Activated naive CD4-positive, alpha-beta T cell treated with anti-CD3 and anti-CD28 coated beads, Interleukin-2, amount 10 ng/mL, durations not matched to agents 7 days and 5 days (primary cell): ENCODE data around the gene OR5AL1.
"Not testable (repeated sequence)": the region's sequence is repeated elsewhere in the genome, so short reads cannot be mapped to it uniquely, and the experiment has no call there.

Source experiments
- CTCF ChIA-PET: fragments of 350-600 bp; sonication (Branson Sonifier 250); formaldehyde crosslinking; loops from one replicate; lab custom pipeline; 2021; ENCODE audit warnings: antibody characterized with exemption; lab: Charles Lee
- DNase-seq: peaks from one replicate; pipeline ENCODE4 v3.0.0-alpha.2; 2020
- H3K27ac Mint-ChIP-seq: one replicate; pipeline ENCODE4 v1.8.0; 2021; ENCODE audit warnings: mild to moderate bottlenecking, moderate library complexity, mixed read lengths
- H3K27me3 Mint-ChIP-seq: one replicate; pipeline ENCODE4 v1.8.0; 2021; ENCODE audit warnings: mild to moderate bottlenecking, mixed read lengths
- H3K36me3 Mint-ChIP-seq: one replicate; pipeline ENCODE4 v1.8.0; 2021; ENCODE audit warnings: mixed read lengths
- H3K4me1 Mint-ChIP-seq: one replicate; pipeline ENCODE4 v1.8.0; 2021; ENCODE audit warnings: mixed read lengths
- H3K4me3 Mint-ChIP-seq: one replicate; pipeline ENCODE4 v1.8.0; 2021; ENCODE audit warnings: mild to moderate bottlenecking, moderate library complexity, mixed read lengths
- H3K9me3 Mint-ChIP-seq: one replicate; pipeline ENCODE4 v1.8.0; 2021; ENCODE audit warnings: mixed read lengths

Gene OR5AL1

DNA sequence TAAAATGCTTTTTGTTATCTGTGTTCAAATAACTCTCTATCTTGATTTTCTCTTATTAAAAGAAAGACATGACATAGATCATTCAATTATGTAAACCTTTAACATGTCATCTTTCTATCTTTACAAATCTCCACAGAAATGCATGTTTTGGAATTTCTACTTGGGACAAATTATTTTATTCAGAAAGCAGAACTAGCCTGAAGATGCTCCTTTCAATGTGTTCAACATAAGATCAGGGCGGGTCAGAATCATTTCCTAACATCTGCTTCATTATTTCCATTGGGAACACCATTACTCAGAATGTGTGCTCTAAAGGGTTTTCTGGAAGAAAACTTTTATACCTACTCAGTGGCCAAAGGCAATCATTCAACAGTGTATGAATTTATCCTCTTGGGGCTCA, at the start of gene OR5AL1:
TSS of gene OR5AL1 (plus strand) at position 301 of the 400 bp plus-strand sequence.
- Mint-ChIP-seq H3K9me3 (peaks cover 27% of the 10 kb centered on the region), H3K27ac (no peak within 1 kb of the TSS), H3K27me3 (no peaks in the 10 kb centered on the region), H3K4me1 (no peaks in the 10 kb centered on the region), H3K4me3 (no peak within 1 kb of the TSS), H3K36me3 (no peaks in the 10 kb centered on the region)
- CTCF ChIA-PET: no interaction called here
- DNase-seq: no peak

DNA sequence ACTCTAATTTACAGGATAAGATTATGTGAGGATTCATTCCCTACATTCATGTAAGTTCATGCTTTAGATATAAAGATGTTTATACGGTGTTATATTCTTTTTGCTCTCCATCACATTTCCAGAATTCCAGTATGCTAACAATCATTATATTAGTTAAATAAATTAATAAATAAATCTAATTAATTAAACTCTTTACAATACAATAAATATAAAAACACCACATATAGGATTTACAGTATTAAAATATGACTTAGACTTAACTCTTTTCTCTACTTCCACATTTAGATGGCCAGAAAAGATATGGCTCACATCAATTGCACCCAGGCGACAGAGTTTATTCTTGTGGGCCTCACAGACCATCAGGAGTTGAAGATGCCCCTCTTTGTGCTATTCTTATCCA, 37.2 kb upstream of the OR5AL1 start, which contains the start of gene OR8U1:
TSS of gene OR8U1 (plus strand) at position 301 of the 400 bp plus-strand sequence. CDS start at position 301, 0 bp downstream.
- Mint-ChIP-seq H3K27ac (no peak within 1 kb of the TSS), H3K4me1 (no peaks in the 10 kb centered on the region), H3K9me3 (peaks cover 22% of the 10 kb centered on the region), H3K4me3 (no peak within 1 kb of the TSS), H3K27me3 (no peaks in the 10 kb centered on the region), H3K36me3 (no peaks in the 10 kb centered on the region)
- no peak for DNase-seq
- CTCF ChIA-PET: no interaction called here

DNA sequence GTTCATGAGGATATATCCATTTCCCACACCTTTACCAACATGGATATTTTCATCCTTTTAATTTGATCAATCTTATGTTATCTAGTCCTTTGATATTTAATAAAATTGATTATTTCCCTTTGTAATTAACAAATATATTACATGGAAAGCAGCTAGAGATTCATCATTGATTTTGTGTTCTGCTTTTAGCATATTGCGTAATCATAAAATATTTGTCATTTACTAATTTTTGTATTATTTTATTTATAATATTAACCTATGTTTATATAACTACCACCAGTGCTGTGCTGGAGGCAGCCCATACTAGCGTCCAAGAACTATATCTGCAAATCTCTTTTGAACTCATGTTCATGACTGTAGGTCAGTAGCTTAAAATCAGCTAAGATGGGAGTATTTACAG, 32.4 kb upstream of the OR5AL1 start:
- CTCF ChIA-PET: no interaction called here

GRCh38 chr11:56394381-56394780, 18.1 kb upstream of the OR5AL1 start:
- H3K4me1 Mint-ChIP-seq: no peaks in the 10 kb centered on the region
- peaks cover 9% of the 10 kb centered on the region for H3K9me3 Mint-ChIP-seq
- CTCF ChIA-PET: no interaction called here
- no peaks in the 10 kb centered on the region for H3K36me3 Mint-ChIP-seq
- DNase-seq: no peak
- H3K27me3 Mint-ChIP-seq: no peaks in the 10 kb centered on the region
- no peak overlapping the region for H3K4me3 Mint-ChIP-seq
- H3K27ac Mint-ChIP-seq: no peak overlapping the region

More for the DNA sequence above, 32.4 kb upstream of the OR5AL1 start:
- H3K27me3 Mint-ChIP-seq: no peaks in the 10 kb centered on the region
- no peak overlapping the region for H3K27ac Mint-ChIP-seq
- H3K4me3 Mint-ChIP-seq: no peak overlapping the region
- H3K9me3 Mint-ChIP-seq: peaks cover 12% of the 10 kb centered on the region
- H3K36me3 Mint-ChIP-seq: no peaks in the 10 kb centered on the region
- no peak for DNase-seq
- no peaks in the 10 kb centered on the region for H3K4me1 Mint-ChIP-seq

DNA sequence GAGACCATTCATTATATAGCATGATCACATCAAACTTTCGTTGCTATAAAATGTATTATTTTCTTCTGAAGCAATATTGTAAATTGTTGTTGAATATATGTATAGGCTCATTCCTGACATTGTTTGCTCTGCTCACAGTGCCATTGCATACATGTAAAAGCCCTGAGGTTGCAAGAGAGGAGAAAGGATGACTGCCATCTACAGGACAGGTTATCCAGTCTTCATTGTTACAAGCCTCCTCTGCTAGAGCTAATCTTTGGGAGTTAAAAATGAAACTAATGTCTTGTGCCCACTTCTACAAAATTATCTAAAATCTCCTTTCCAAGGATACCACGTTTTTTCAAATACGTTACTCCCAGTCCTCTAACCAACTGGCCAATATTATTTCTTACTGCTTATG, 16.4 kb upstream of the OR5AL1 start:
- H3K4me3 Mint-ChIP-seq: no peak overlapping the region
- CTCF ChIA-PET: no interaction called here
- H3K27me3 Mint-ChIP-seq: no peaks in the 10 kb centered on the region
- H3K9me3 Mint-ChIP-seq: peaks cover 10% of the 10 kb centered on the region
- no peaks in the 10 kb centered on the region for H3K4me1 Mint-ChIP-seq
- H3K36me3 Mint-ChIP-seq: no peaks in the 10 kb centered on the region
- no peak for DNase-seq
- no peak overlapping the region for H3K27ac Mint-ChIP-seq

GRCh38 chr11:56401858-56402461, 10.5 kb upstream of the OR5AL1 start:
- H3K36me3 Mint-ChIP-seq, H3K27me3 Mint-ChIP-seq, H3K4me1 Mint-ChIP-seq, CTCF ChIA-PET, H3K4me3 Mint-ChIP-seq, H3K27ac Mint-ChIP-seq, DNase-seq: not testable (repeated sequence)
- H3K9me3 Mint-ChIP-seq: peaks cover 29% of the 10 kb centered on the region

- CTCF ChIA-PET: no interaction called here
- H3K36me3 Mint-ChIP-seq: no peaks in the 10 kb centered on the region
- H3K9me3 Mint-ChIP-seq: peaks cover 44% of the 10 kb centered on the region
- no peaks in the 10 kb centered on the region for H3K4me1 Mint-ChIP-seq
- H3K27me3 Mint-ChIP-seq: no peaks in the 10 kb centered on the region
- DNase-seq: no peak
- H3K4me3 Mint-ChIP-seq: no peak overlapping the region
- H3K27ac Mint-ChIP-seq: no peak overlapping the region
Observed at GRCh38 chr11:56404393-56404792, 8.1 kb upstream of the OR5AL1 start.

DNA sequence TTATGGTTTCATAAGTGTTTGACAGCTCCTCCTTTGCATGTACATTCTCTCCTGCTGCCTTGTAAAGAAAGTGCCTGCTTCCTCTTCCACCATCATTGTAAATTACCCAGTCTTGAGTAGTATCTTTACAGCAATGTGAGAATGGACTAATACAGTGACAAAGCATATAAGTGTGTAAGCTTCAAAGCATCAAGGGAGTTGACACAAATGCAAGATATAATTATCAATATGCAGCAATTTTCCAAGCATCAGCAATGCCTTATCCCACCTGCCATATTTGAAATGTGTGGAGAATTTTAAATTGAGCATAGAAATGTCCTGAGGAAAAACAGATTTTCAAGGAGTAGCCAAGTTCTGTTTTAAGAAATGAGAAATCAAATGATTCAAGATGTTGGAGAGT, 1.7 kb upstream of the OR5AL1 start:
- CTCF ChIA-PET: no interaction called here
- no peak overlapping the region for H3K4me3 Mint-ChIP-seq
- DNase-seq: no peak
- H3K27ac Mint-ChIP-seq: no peak overlapping the region
- peaks cover 31% of the 10 kb centered on the region for H3K9me3 Mint-ChIP-seq
- H3K27me3 Mint-ChIP-seq: no peaks in the 10 kb centered on the region
- H3K36me3 Mint-ChIP-seq: no peaks in the 10 kb centered on the region
- no peaks in the 10 kb centered on the region for H3K4me1 Mint-ChIP-seq

- Mint-ChIP-seq H3K4me1 (no peaks in the 10 kb centered on the region), H3K27ac (no peak overlapping the region), H3K4me3 (no peak overlapping the region), H3K36me3 (no peaks in the 10 kb centered on the region), H3K27me3 (no peaks in the 10 kb centered on the region), H3K9me3 (peaks cover 11% of the 10 kb centered on the region)
- DNase-seq: no peak
- CTCF ChIA-PET: no interaction called here
Observed at GRCh38 chr11:56453521-56453920, 41.0 kb downstream of the OR5AL1 start.

DNA sequence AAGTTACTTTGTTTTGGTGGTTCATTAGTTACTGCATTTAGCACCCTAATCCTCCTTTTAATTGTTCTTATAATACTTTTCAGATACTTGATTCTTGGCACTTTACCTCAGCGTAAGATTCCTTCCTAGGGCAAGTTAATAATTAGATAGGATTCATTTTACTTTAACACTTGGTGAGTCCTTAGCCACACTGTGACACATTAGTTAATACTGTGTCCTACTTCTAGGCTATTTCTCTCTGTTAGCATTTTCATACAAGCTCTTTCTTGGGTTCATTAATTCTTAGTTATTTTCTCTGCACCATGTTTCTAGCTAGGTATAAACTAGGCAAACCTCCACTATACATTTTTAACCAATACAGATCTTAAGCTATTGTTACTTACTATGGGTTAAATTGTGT, 44.6 kb downstream of the OR5AL1 start:
- CTCF ChIA-PET: no interaction called here

More for the DNA sequence above, 44.6 kb downstream of the OR5AL1 start:
- Mint-ChIP-seq H3K4me1 (no peaks in the 10 kb centered on the region), H3K9me3 (peaks cover 19% of the 10 kb centered on the region), H3K4me3 (no peak overlapping the region), H3K27ac (no peak overlapping the region), H3K27me3 (no peaks in the 10 kb centered on the region), H3K36me3 (no peaks in the 10 kb centered on the region)
- DNase-seq: no peak
